GM19099 (cell line): Measurements from ENCODE around the gene CBX4.

Experiments used
- POLR2A ChIP-seq: IDR thresholded peaks from 3 replicates; pipeline ENCODE4 v1.6.1; 2011; ENCODE audit warnings: low read depth; ENCODE audit not compliant: insufficient read length; ENCODE audit errors: extremely low read depth

The CBX4 gene

GRCh38 chr17:79804856-79805696 is 34.2 kb downstream of the CBX4 start:
- no peak for TF ChIP-seq POLR2A

GRCh38 chr17:79803997-79804855 is 35.0 kb downstream of the CBX4 start:
- no peak for TF ChIP-seq POLR2A

- TF ChIP-seq POLR2A = no peak
These were observed 35.7 kb downstream of the CBX4 start for GRCh38 chr17:79803421-79803996.

GRCh38 chr17:79802736-79803420 is 36.4 kb downstream of the CBX4 start:
- no peak for TF ChIP-seq POLR2A

- TF ChIP-seq POLR2A = no peak
These were observed 37.1 kb downstream of the CBX4 start for GRCh38 chr17:79802039-79802735.

GRCh38 chr17:79801156-79802038 is 37.8 kb downstream of the CBX4 start:
- TF ChIP-seq POLR2A = no peak

GRCh38 chr17:79800325-79801155 is 38.7 kb downstream of the CBX4 start:
- TF ChIP-seq POLR2A = no peak

GRCh38 chr17:79799538-79800324 is 39.5 kb downstream of the CBX4 start:
- TF ChIP-seq POLR2A = no peak

GRCh38 chr17:79799174-79799537 is 40.1 kb downstream of the CBX4 start:
- no peak for TF ChIP-seq POLR2A

- no peak for TF ChIP-seq POLR2A
These were observed 40.7 kb downstream of the CBX4 start for GRCh38 chr17:79798299-79799173.
